GM23338 (cell line): Measurements from ENCODE around the gene POLE. TPM values are rescaled to one million over a fixed set of nuclear protein-coding genes. Genes with fewer than 3 reads are reported as not detected.

Experiments
- ATAC-seq: fragments of 200-7000 bp; cut with Tn5 transposase; 3 replicates; pipeline ENCODE4 v1.9.1; 2020
- DNase-seq: peaks from one replicate; pipeline ENCODE4 v3.0.0-alpha.2; 2015; ENCODE audit warnings: low spot score
- H2AFZ ChIP-seq: fragments of 200-600 bp; sonication (generic); 2 replicates; pipeline ENCODE4 v1.8.0; 2016; ENCODE audit warnings: antibody characterized with exemption, mild to moderate bottlenecking, moderate library complexity
- H3F3A ChIP-seq: fragments of 200-600 bp; sonication (generic); replicated peaks from 2 replicates; pipeline ENCODE4 v1.8.0; 2017; ENCODE audit warnings: antibody characterized with exemption, mixed run types, low read depth
- H3K27ac ChIP-seq: fragments of 200-600 bp; sonication (generic); 2 replicates; pipeline ENCODE4 v1.6.1; 2016; ENCODE audit warnings: low read depth
- H3K27me3 ChIP-seq: fragments of 200-600 bp; sonication (generic); 2 replicates; pipeline ENCODE4 v1.8.0; 2016; ENCODE audit warnings: mild to moderate bottlenecking, mixed run types, moderate library complexity; ENCODE audit not compliant: insufficient read depth
- H3K36me3 ChIP-seq: fragments of 200-600 bp; sonication (generic); 2 replicates; pipeline ENCODE4 v1.8.0; 2016; ENCODE audit warnings: mild to moderate bottlenecking; ENCODE audit not compliant: insufficient read depth
- H3K4me1 ChIP-seq: fragments of 200-600 bp; sonication (generic); 2 replicates; pipeline ENCODE4 v1.8.0; 2016; ENCODE audit warnings: mild to moderate bottlenecking, moderate library complexity; ENCODE audit not compliant: insufficient read depth
- H3K4me2 ChIP-seq: fragments of 200-600 bp; sonication (generic); 2 replicates; pipeline ENCODE4 v1.7.1; 2017; ENCODE audit warnings: mixed run types
- H3K4me3 ChIP-seq: fragments of 200-600 bp; sonication (generic); 2 replicates; pipeline ENCODE4 v1.6.1; 2016; ENCODE audit warnings: mixed run types
- H3K79me2 ChIP-seq: fragments of 200-600 bp; sonication (generic); replicated peaks from 2 replicates; pipeline ENCODE4 v1.8.0; 2017; ENCODE audit warnings: mild to moderate bottlenecking; ENCODE audit not compliant: insufficient read depth
- H3K9me2 ChIP-seq: fragments of 200-600 bp; sonication (generic); 2 replicates; pipeline ENCODE4 v1.8.0; 2017; ENCODE audit not compliant: insufficient read depth
- H4K20me1 ChIP-seq: fragments of 200-600 bp; sonication (generic); replicated peaks from 2 replicates; pipeline ENCODE4 v1.8.0; 2017; ENCODE audit warnings: mild to moderate bottlenecking; ENCODE audit not compliant: insufficient read depth
- H3K27ac Mint-ChIP-seq: 2 replicates; pipeline ENCODE4 v1.8.0; 2020; ENCODE audit warnings: inconsistent platforms, mild to moderate bottlenecking, moderate library complexity, mixed read lengths
- H3K27me3 Mint-ChIP-seq: 3 replicates; pipeline ENCODE4 v1.8.0; 2022; ENCODE audit warnings: low read depth, mild to moderate bottlenecking, moderate library complexity, mixed read lengths, inconsistent platforms; ENCODE audit not compliant: insufficient read depth, poor library complexity
- H3K36me3 Mint-ChIP-seq: 3 replicates; pipeline ENCODE4 v1.8.0; 2021; ENCODE audit warnings: low read depth, mild to moderate bottlenecking, inconsistent platforms, moderate library complexity, mixed read lengths
- H3K4me1 Mint-ChIP-seq: 3 replicates; pipeline ENCODE4 v1.8.0; 2020; ENCODE audit warnings: mild to moderate bottlenecking, inconsistent platforms, mixed read lengths
- H3K4me3 Mint-ChIP-seq: 3 replicates; pipeline ENCODE4 v1.8.0; 2021; ENCODE audit warnings: moderate library complexity, mild to moderate bottlenecking, inconsistent platforms, mixed read lengths
- H3K9me3 Mint-ChIP-seq: 3 replicates; pipeline ENCODE4 v1.8.0; 2020; ENCODE audit warnings: moderate library complexity, mild to moderate bottlenecking, inconsistent platforms, mixed read lengths
- CREB1 ChIP-seq: fragments of 250-450 bp; sonication (Bioruptor Pico); IDR thresholded peaks from 2 replicates; pipeline ENCODE4 v1.5.0; 2020; ENCODE audit warnings: low read depth, mild to moderate bottlenecking, moderate library complexity
- CTCF ChIP-seq, 2 experiments: fragments of 200-600 bp in 1 of 2; sonication (generic) in 1 of 2; conservative IDR thresholded peaks; 2 replicates each; pipeline versions ENCODE4 v1.5.1 to v1.6.1; 2016 to 2017; ENCODE audit warnings: antibody characterized with exemption in 2 of 2, low read depth in 2 of 2, mild to moderate bottlenecking in 2 of 2, moderate library complexity in 1 of 2
- ETS1 ChIP-seq: IDR thresholded peaks from 2 replicates; pipeline ENCODE4 v1.6.1; 2016; ENCODE audit warnings: antibody characterized with exemption
- EZH2 ChIP-seq: fragments of 200-600 bp; sonication (generic); IDR thresholded peaks from one replicate; pipeline ENCODE4 v1.8.0; 2017; ENCODE audit warnings: antibody characterized with exemption, mild to moderate bottlenecking, low read depth; ENCODE audit not compliant: unreplicated experiment
- EZH2phosphoT487 ChIP-seq: fragments of 200-600 bp; sonication (generic); IDR thresholded peaks from one replicate; pipeline ENCODE4 v1.8.1; 2018; ENCODE audit warnings: antibody characterized with exemption; ENCODE audit not compliant: unreplicated experiment
- JUNB ChIP-seq: IDR thresholded peaks from one replicate; pipeline ENCODE4 v1.6.1; 2016; ENCODE audit warnings: antibody characterized with exemption; ENCODE audit not compliant: unreplicated experiment
- NANOG ChIP-seq: IDR thresholded peaks from 2 replicates; pipeline ENCODE4 v1.6.1; 2016; ENCODE audit warnings: antibody characterized with exemption, borderline replicate concordance
- POLR2AphosphoS5 ChIP-seq: IDR thresholded peaks from 2 replicates; pipeline ENCODE4 v1.6.1; 2016; ENCODE audit warnings: antibody characterized with exemption, low read depth
- STAT1 ChIP-seq: IDR thresholded peaks from one replicate; pipeline ENCODE4 v1.6.1; 2016; ENCODE audit warnings: antibody characterized with exemption; ENCODE audit not compliant: unreplicated experiment
- ZNF114 ChIP-seq: fragments of 250-450 bp; sonication (Bioruptor Pico); IDR thresholded peaks from 2 replicates; pipeline ENCODE4 v1.5.0; 2020; ENCODE audit warnings: mild to moderate bottlenecking, moderate library complexity
- ZNF331 ChIP-seq: fragments of 250-450 bp; sonication (Bioruptor Pico); IDR thresholded peaks from 2 replicates; pipeline ENCODE4 v1.5.0; 2020; ENCODE audit warnings: low read depth, mild to moderate bottlenecking, moderate library complexity
- ZNF462 ChIP-seq: fragments of 250-450 bp; sonication (Bioruptor Pico); IDR thresholded peaks from 2 replicates; pipeline ENCODE4 v1.5.0; 2020; ENCODE audit warnings: mild to moderate bottlenecking, moderate library complexity
- polyA plus RNA-seq: library from polyadenylated mRNA; unstranded; fragments of >200 nt; fragmentation: Nextera tagmentation; extraction: Ambion mirVana; gene quantifications from 2 replicates; pipeline ENCODE4 v1.2.1, GENCODE V29; 2016
- total RNA-seq: library from RNA; depleted of rRNA; stranded (reverse); fragments of >200 nt; shearing (Covaris generic); gene quantifications from 2 replicates; pipeline ENCODE4 v1.2.3, GENCODE V29; 2014
- TF ChIP-seq, protein P1 (sequence below): IDR thresholded peaks from one replicate; pipeline ENCODE4 v1.6.1; 2018; ENCODE audit warnings: antibody characterized with exemption; ENCODE audit not compliant: unreplicated experiment

The POLE gene
- total and polyA plus RNA-seq, 2 experiments from 2014 or later, result 33.6 to 125 TPM

DNA sequence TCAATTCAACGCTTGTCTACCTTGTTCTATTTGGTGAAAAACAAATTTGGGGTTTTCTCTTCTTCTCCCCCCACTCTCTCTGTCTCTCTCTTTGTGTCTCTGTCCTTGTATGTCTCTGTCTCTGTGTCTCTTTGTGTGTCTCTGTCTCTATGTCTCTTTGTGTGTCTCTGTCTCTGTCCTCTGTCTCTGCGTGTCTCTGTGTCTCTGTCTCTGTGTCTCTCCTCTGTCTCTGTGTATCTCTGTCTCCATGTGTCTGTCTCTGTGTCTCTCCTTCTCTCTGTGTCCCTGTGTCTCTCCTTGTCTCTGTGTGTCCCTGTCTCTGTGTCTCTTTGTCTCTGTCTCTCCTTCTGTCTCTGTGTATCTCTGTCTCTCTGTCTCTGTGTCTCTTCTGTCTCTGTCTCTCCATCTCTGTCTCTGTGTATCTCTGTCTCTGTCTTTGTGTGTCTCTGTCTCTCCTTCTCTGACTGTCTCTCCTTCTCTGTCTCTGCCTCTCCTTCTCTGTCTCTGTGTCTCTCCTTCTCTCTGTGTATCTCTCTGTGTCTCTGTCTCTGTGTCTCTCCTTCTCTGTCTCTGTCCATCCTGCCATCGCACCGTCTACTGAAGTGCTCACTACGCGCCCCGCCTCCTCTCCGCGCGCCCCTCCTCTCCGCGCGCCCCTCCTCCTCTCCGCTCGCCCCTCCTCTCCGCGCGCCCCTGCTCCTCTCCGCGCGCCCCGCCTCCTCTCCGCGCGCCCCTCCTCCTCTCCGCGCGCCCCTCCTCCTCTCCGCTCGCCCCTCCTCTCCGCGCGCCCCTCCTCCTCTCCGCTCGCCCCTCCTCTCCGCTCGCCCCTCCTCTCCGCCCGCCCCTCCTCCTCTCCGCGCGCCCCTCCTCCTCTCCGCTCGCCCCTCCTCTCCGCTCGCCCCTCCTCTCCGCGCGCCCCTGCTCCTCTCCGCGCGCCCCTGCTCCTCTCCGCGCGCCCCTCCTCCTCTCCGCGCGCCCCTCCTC, 89.5 kb downstream of the POLE start:
- H3K79me2 ChIP-seq, result no peaks in the 10 kb centered on the region
- H3F3A ChIP-seq, result peaks cover 26% of the 10 kb centered on the region
- peaks cover 3% of the 10 kb centered on the region; the same call in 1 of the 2 replicates for H3K4me1 ChIP-seq
- ATAC-seq (no peak), DNase-seq (peak; percentile 73)
- TF ChIP-seq ZNF114 (CRISPR knock-in tag), result no peak
- TF ChIP-seq, protein P1, sequence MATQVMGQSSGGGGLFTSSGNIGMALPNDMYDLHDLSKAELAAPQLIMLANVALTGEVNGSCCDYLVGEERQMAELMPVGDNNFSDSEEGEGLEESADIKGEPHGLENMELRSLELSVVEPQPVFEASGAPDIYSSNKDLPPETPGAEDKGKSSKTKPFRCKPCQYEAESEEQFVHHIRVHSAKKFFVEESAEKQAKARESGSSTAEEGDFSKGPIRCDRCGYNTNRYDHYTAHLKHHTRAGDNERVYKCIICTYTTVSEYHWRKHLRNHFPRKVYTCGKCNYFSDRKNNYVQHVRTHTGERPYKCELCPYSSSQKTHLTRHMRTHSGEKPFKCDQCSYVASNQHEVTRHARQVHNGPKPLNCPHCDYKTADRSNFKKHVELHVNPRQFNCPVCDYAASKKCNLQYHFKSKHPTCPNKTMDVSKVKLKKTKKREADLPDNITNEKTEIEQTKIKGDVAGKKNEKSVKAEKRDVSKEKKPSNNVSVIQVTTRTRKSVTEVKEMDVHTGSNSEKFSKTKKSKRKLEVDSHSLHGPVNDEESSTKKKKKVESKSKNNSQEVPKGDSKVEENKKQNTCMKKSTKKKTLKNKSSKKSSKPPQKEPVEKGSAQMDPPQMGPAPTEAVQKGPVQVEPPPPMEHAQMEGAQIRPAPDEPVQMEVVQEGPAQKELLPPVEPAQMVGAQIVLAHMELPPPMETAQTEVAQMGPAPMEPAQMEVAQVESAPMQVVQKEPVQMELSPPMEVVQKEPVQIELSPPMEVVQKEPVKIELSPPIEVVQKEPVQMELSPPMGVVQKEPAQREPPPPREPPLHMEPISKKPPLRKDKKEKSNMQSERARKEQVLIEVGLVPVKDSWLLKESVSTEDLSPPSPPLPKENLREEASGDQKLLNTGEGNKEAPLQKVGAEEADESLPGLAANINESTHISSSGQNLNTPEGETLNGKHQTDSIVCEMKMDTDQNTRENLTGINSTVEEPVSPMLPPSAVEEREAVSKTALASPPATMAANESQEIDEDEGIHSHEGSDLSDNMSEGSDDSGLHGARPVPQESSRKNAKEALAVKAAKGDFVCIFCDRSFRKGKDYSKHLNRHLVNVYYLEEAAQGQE, result no peak
- TF ChIP-seq POLR2AphosphoS5, result no peak
- no peak for TF ChIP-seq CTCF (conservative IDR thresholded peaks at IDR 0.05; ENCODE audit: low read depth in 2 of 2)
- TF ChIP-seq ETS1, result no peak
- no peak for TF ChIP-seq EZH2phosphoT487
- no peak for TF ChIP-seq CREB1 (CRISPR knock-in tag)
- no peak for TF ChIP-seq ZNF462 (CRISPR knock-in tag)
- TF ChIP-seq STAT1, result no peak
- TF ChIP-seq ZNF331 (CRISPR knock-in tag), result no peak
- TF ChIP-seq NANOG, result no peak
- TF ChIP-seq EZH2, result no peak
- TF ChIP-seq JUNB, result no peak
- no peaks in the 10 kb centered on the region for H3K36me3 ChIP-seq
- peak overlapping the region; percentile 65; the same call in 1 of the 2 replicates for H3K4me2 ChIP-seq
- peak overlapping the region; percentile 74 for H3K4me3 ChIP-seq
- H3K27ac ChIP-seq, result no peak overlapping the region
- H2AFZ ChIP-seq, result no peak overlapping the region
- peaks cover 77% of the 10 kb centered on the region for H3K27me3 ChIP-seq
- H3K4me1 Mint-ChIP-seq, result peaks cover 14% of the 10 kb centered on the region
- peaks cover 78% of the 10 kb centered on the region for H3K27me3 Mint-ChIP-seq
- peak overlapping the region; percentile 67 for H3K4me3 Mint-ChIP-seq
- no peaks in the 10 kb centered on the region for H4K20me1 ChIP-seq
- H3K36me3 Mint-ChIP-seq, result no peaks in the 10 kb centered on the region; the same call in 2 of the 3 replicates
- H3K27ac Mint-ChIP-seq, result no peak overlapping the region
- no peaks in the 10 kb centered on the region for H3K9me2 ChIP-seq
- H3K9me3 Mint-ChIP-seq, result peaks cover 12% of the 10 kb centered on the region
